GM21447 (cell line): ENCODE results near the gene RAPGEF2.
"Not testable (repeated sequence)": the region's sequence is repeated elsewhere in the genome, so short reads cannot be mapped to it uniquely, and the experiment has no call there.

ENCODE experiments used
- ATAC-seq: cut with Tn5 transposase; IDR thresholded peaks from one replicate; pipeline ENCODE4 v1.9.1; 2021; ENCODE audit not compliant: unreplicated experiment

RAPGEF2 gene

GRCh38 chr4:159158083-159158617, 55.3 kb downstream of the RAPGEF2 start:
- ATAC-seq: no peak

GRCh38 chr4:159158985-159159384, 56.1 kb downstream of the RAPGEF2 start:
- ATAC-seq: no peak

- ATAC-seq: no peak
Measured at GRCh38 chr4:159159611-159160010, 56.7 kb downstream of the RAPGEF2 start.

GRCh38 chr4:159160242-159160641, 57.4 kb downstream of the RAPGEF2 start:
- no peak for ATAC-seq

- not testable (repeated sequence) for ATAC-seq
Measured at GRCh38 chr4:159161436-159161835, 58.6 kb downstream of the RAPGEF2 start.

GRCh38 chr4:159162576-159162975, 59.7 kb downstream of the RAPGEF2 start:
- ATAC-seq: no peak

GRCh38 chr4:159163521-159163920, 60.6 kb downstream of the RAPGEF2 start:
- ATAC-seq: no peak

GRCh38 chr4:159169404-159170302, 66.8 kb downstream of the RAPGEF2 start:
- ATAC-seq: peak; percentile 59

- ATAC-seq: no peak
Measured at GRCh38 chr4:159171287-159171686, 68.4 kb downstream of the RAPGEF2 start.

GRCh38 chr4:159173886-159174285, 71.0 kb downstream of the RAPGEF2 start:
- no peak for ATAC-seq

- ATAC-seq: no peak
Measured at GRCh38 chr4:159174645-159175084, 71.8 kb downstream of the RAPGEF2 start.

GRCh38 chr4:159175085-159175988, 72.5 kb downstream of the RAPGEF2 start:
- ATAC-seq: peak; percentile 56

- ATAC-seq: no peak
Measured at GRCh38 chr4:159175989-159176375, 73.1 kb downstream of the RAPGEF2 start.

GRCh38 chr4:159177265-159178150, 74.6 kb downstream of the RAPGEF2 start:
- ATAC-seq: peak; percentile 38

GRCh38 chr4:159178151-159178546, 75.3 kb downstream of the RAPGEF2 start:
- peak; percentile 41 for ATAC-seq

GRCh38 chr4:159178979-159179969, 76.4 kb downstream of the RAPGEF2 start:
- ATAC-seq: no peak

GRCh38 chr4:159183885-159184605, 81.2 kb downstream of the RAPGEF2 start:
- ATAC-seq: not testable (repeated sequence)

GRCh38 chr4:159185591-159186023, 82.7 kb downstream of the RAPGEF2 start:
- peak; percentile 73 for ATAC-seq
